IPS-11a (cell line): ENCODE results near the gene MIA2.
"Not testable (repeated sequence)": the region's sequence is repeated elsewhere in the genome, so short reads cannot be mapped to it uniquely, and the experiment has no call there.

Experiments
- H3K4me3 ChIP-seq: one replicate; pipeline ENCODE4 v1.5.1; 2013; ENCODE audit warnings: low read depth, low read length, control low read depth

Gene MIA2

GRCh38 chr14:39267608-39268005, 33.9 kb downstream of the MIA2 start:
- H3K4me3 ChIP-seq = peak overlapping the region; percentile 86

- H3K4me3 ChIP-seq = no peak overlapping the region
Observed at GRCh38 chr14:39268393-39268792, 34.7 kb downstream of the MIA2 start.

- H3K4me3 ChIP-seq = no peak overlapping the region
Observed at GRCh38 chr14:39272918-39273317, 39.2 kb downstream of the MIA2 start.

GRCh38 chr14:39275395-39275794, 41.7 kb downstream of the MIA2 start:
- no peak overlapping the region for H3K4me3 ChIP-seq

GRCh38 chr14:39276005-39276404, 42.3 kb downstream of the MIA2 start:
- H3K4me3 ChIP-seq = no peak overlapping the region

- no peak overlapping the region for H3K4me3 ChIP-seq
Observed at GRCh38 chr14:39276579-39277114, 42.9 kb downstream of the MIA2 start.

GRCh38 chr14:39279515-39279914, 45.8 kb downstream of the MIA2 start:
- H3K4me3 ChIP-seq = no peak overlapping the region

- not testable (repeated sequence) for H3K4me3 ChIP-seq
Observed at GRCh38 chr14:39280678-39281077, 47.0 kb downstream of the MIA2 start.

- no peak overlapping the region for H3K4me3 ChIP-seq
Observed at GRCh38 chr14:39289523-39289922, 55.8 kb downstream of the MIA2 start.

- no peak overlapping the region for H3K4me3 ChIP-seq
Observed at GRCh38 chr14:39291701-39292100, 58.0 kb downstream of the MIA2 start.

- no peak overlapping the region for H3K4me3 ChIP-seq
Observed at GRCh38 chr14:39293629-39294028, 59.9 kb downstream of the MIA2 start.

- H3K4me3 ChIP-seq = not testable (repeated sequence)
Observed at GRCh38 chr14:39300389-39300788, 66.7 kb downstream of the MIA2 start.

- no peak overlapping the region for H3K4me3 ChIP-seq
Observed at GRCh38 chr14:39302124-39302810, 68.6 kb downstream of the MIA2 start.

- no peak overlapping the region for H3K4me3 ChIP-seq
Observed at GRCh38 chr14:39303115-39303514, 69.4 kb downstream of the MIA2 start.

GRCh38 chr14:39307815-39308214, 74.1 kb downstream of the MIA2 start:
- no peak overlapping the region for H3K4me3 ChIP-seq

- H3K4me3 ChIP-seq = no peak overlapping the region
Observed at GRCh38 chr14:39310051-39310450, 76.3 kb downstream of the MIA2 start.

GRCh38 chr14:39315859-39316444, 82.2 kb downstream of the MIA2 start:
- H3K4me3 ChIP-seq = no peak overlapping the region

GRCh38 chr14:39316830-39317553, 83.3 kb downstream of the MIA2 start:
- H3K4me3 ChIP-seq = no peak overlapping the region

GRCh38 chr14:39318574-39318973, 84.9 kb downstream of the MIA2 start:
- H3K4me3 ChIP-seq = no peak overlapping the region

GRCh38 chr14:39319381-39319780, 85.7 kb downstream of the MIA2 start:
- H3K4me3 ChIP-seq = no peak overlapping the region

- H3K4me3 ChIP-seq = no peak overlapping the region
Observed at GRCh38 chr14:39320318-39320717, 86.6 kb downstream of the MIA2 start.

GRCh38 chr14:39322807-39323206, 89.1 kb downstream of the MIA2 start:
- no peak overlapping the region for H3K4me3 ChIP-seq
